ENCODE measurements around the gene CREM.

GRCh38 chr10:35103882-35104281, 22.8 kb upstream of the CREM start:
- TF ChIP-seq CTCF (IDR thresholded peaks at IDR 0.05) (no peak), POLR2A (IDR thresholded peaks at IDR 0.05) (no peak)

Measured in testis (tissue), 2 donors.